Measurements from ENCODE around the gene ZCWPW2.

The ZCWPW2 gene

DNA sequence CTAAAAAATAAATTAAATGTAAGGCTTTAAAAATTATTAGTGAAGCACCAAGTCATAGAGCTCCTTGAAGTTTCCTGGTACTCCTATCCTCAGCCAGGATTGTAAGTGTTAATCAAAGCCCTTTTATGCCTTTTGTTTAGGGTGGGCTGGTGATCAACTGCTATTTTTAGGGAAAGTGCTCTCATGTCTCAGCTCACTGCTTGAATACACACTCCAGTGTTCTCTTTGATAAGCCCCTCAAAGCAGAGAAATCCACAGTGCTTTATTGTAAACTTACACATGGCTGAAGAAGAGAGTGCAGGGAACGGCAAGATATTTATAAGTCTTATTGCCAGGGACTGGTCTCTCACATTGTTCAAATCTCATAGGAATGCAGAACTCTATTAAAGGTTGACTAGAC is 156.5 kb downstream of the ZCWPW2 start:
- TF ChIP-seq ZFX (IDR thresholded peaks at IDR 0.05; ENCODE audit: borderline replicate concordance) = no peak
- no peak for TF ChIP-seq CTCF (IDR thresholded peaks at IDR 0.05)
- no peak overlapping the region for H3K27ac ChIP-seq

- TF ChIP-seq ZFX (IDR thresholded peaks at IDR 0.05; ENCODE audit: borderline replicate concordance) = no peak
- TF ChIP-seq CTCF (IDR thresholded peaks at IDR 0.05) = no peak
- H3K27ac ChIP-seq = peak overlapping the region; percentile 17; the same call in 1 of the 2 replicates
Observed at GRCh38 chr3:28521663-28522062, 173.1 kb downstream of the ZCWPW2 start.

GRCh38 chr3:28542351-28542750 is 193.8 kb downstream of the ZCWPW2 start:
- TF ChIP-seq CTCF (IDR thresholded peaks at IDR 0.05) = no peak
- TF ChIP-seq ZFX (IDR thresholded peaks at IDR 0.05; ENCODE audit: borderline replicate concordance) = no peak
- no peak overlapping the region for H3K27ac ChIP-seq

- no peak overlapping the region for H3K27ac ChIP-seq
- TF ChIP-seq ZFX (IDR thresholded peaks at IDR 0.05; ENCODE audit: borderline replicate concordance) (no peak), CTCF (IDR thresholded peaks at IDR 0.05) (no peak)
Observed at GRCh38 chr3:28544236-28544635, 195.7 kb downstream of the ZCWPW2 start.

GRCh38 chr3:28544831-28545230 is 196.3 kb downstream of the ZCWPW2 start:
- H3K27ac ChIP-seq = no peak overlapping the region
- TF ChIP-seq CTCF (IDR thresholded peaks at IDR 0.05) = no peak
- TF ChIP-seq ZFX (IDR thresholded peaks at IDR 0.05; ENCODE audit: borderline replicate concordance) = no peak

- no peak overlapping the region for H3K27ac ChIP-seq
- no peak for TF ChIP-seq ZFX (IDR thresholded peaks at IDR 0.05; ENCODE audit: borderline replicate concordance)
- TF ChIP-seq CTCF (IDR thresholded peaks at IDR 0.05) = no peak
Observed at GRCh38 chr3:28547677-28548076, 199.2 kb downstream of the ZCWPW2 start.

- H3K27ac ChIP-seq = no peak overlapping the region
- no peak for TF ChIP-seq CTCF (IDR thresholded peaks at IDR 0.05)
- TF ChIP-seq ZFX (IDR thresholded peaks at IDR 0.05; ENCODE audit: borderline replicate concordance) = no peak
Observed at GRCh38 chr3:28553175-28553574, 204.7 kb downstream of the ZCWPW2 start.
